Amniotic stem cell (primary cell): Measurements from ENCODE around the gene AKT3.

Source experiments
- DNase-seq: peaks from one replicate; lab custom pipeline; 2025; lab: John Stamatoyannopoulos, UW

AKT3 gene

DNA sequence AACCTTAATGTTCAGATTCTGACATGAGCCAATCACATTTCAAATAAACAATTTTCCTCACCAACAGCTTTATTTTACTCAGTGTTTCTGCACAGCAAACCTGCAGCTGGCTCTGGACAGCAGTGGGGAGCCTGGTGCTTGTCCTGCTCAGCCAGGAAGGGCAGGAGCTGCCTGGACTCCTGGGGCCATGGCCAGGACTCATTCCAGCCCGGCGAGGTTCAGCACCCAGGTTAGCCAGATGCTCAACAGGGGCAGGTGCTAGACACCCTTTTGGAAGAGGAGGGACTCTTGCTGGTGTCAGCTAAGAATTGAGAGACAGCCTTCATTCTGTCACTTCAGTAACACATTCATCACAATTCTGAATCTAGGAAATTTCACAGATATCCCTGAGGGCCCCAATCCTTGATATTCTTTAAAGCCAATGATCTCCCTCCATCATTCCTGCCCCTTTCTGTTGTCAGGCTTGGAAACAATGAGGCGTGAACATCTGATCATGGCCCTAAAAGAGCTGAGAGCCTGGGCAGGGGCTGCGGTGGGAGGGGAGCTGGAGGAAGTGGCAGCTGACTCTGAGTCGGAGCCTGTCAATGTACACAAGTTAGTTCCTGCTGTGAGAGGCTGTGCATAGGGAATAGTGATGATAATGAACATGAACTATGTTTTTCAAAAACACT lies 342.9 kb downstream of the AKT3 start:
- no peak for DNase-seq

DNA sequence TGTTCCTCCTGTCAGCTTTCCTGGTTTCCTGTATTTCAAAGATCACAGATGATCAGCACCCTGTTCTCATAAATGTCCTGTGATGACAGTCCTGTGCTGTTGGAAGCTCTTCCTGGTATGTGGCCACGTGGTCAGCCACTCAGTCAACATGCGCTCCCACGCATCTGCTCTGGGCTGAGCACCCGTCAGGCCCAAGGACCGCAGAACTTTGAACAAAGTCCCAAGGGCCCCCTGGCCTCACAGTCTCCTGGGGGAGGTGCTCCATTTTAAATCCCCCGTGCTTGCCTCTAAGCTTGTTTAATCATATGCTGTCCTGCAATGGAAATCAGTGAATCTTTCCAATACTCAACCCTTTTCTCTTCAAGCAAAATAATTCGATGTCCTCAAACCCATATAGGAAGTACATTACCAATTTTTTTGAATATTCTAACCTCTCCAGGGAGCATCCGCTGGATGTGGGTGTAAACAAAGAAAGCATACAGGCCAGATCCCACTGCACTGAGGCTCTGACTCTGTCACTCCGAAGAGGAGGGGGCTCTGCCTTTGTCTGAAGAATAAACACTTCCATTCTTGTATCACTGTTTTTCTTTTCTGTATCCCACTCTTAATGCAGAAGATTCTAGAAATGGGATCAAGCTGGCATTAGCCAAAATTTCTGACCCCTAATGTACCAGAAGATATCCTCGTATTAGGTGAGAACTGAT lies 343.9 kb downstream of the AKT3 start:
- DNase-seq, result no peak

DNA sequence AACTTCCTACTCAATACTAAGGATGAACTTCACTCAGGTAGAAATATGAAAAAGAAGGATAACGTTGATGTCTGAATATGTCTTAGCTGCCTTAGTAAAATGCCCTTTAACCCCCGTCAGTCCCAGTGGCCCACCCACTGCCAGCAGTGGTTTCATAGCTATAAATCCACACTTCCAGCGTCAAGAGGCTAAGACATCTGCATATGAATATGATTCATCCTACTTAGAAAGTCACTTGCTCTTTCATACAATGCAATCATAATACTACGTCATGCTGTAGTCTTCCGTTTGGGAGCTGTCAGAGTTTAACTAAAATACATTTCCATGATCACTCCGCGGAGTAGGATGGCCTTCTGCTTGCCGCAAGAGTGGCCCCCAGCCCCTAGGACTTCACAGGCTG lies 346.9 kb downstream of the AKT3 start:
- DNase-seq, result no peak

DNA sequence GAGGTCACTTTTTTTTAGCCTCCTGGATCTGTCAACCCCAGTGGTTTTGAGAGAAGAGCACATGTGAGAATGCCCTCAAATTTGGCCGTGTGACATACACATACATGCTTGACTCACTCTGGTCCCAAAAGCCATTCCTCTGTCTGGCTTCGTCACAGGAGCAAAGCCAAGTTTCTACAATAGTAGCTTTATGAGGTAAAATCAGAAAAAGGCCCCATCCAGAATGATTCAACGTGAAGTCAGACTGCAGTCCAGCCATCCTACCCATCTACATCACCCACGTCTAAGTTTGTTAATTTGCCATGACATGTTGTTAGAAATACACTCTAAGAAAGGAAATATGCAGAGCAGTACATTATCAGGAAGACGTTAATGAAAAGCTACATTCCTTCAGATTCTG lies 349.0 kb downstream of the AKT3 start:
- no peak for DNase-seq

DNA sequence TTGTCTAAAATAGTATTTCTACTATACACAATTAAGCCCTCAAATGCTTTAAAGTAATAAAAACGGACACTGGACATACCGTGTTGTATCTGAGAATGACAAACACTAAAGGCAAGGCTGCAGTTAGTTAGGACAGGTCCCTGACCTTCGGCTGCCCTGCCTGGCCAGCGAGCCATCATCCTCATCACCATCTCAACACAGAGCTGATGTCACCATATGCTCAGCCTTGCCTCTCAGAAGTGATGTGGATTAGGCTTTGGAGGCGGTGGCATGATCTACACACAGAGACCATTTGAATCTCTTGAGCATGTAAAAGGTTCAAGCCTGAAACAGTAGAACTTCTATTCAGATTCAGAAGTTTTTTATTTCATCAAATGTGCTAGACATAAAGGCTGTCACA lies 349.5 kb downstream of the AKT3 start:
- no peak for DNase-seq

DNA sequence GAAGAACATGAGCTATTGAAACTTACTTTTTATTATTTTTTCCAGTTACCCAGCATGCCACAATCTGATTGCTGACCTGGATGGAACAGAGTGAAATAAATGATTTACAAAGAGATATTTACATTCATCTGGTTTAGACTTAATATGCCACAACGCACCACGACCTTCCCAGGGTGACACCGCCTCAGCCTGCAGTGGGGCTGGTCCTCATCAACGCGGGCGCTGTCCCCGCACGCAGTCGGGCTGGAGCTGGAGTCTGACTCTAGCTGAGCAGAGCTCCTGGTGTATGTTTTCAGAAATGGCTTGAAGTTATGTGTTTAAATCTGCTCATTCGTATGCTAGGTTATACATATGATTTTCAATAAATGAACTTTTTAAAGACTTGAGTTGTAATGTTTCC lies 350.3 kb downstream of the AKT3 start:
- no peak for DNase-seq

DNA sequence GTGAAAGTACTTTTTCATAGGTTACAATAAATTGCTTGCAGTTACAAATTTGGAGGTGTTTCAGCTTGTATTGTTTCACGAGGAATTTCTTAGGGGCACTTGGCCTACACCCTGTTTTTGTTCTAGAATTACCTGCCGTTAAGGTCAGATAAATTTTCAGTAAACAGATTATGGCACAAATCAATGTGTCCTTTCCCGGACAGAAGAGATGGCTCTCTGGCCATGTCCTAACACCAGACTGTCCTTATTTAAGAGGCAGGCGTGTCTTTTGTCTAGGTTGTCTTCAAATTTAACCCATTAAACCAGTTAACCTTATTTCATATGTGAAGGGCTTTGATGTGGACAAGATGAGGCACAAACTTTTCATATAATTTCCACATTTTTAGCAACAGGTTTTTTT lies 350.8 kb downstream of the AKT3 start:
- DNase-seq, result no peak

DNA sequence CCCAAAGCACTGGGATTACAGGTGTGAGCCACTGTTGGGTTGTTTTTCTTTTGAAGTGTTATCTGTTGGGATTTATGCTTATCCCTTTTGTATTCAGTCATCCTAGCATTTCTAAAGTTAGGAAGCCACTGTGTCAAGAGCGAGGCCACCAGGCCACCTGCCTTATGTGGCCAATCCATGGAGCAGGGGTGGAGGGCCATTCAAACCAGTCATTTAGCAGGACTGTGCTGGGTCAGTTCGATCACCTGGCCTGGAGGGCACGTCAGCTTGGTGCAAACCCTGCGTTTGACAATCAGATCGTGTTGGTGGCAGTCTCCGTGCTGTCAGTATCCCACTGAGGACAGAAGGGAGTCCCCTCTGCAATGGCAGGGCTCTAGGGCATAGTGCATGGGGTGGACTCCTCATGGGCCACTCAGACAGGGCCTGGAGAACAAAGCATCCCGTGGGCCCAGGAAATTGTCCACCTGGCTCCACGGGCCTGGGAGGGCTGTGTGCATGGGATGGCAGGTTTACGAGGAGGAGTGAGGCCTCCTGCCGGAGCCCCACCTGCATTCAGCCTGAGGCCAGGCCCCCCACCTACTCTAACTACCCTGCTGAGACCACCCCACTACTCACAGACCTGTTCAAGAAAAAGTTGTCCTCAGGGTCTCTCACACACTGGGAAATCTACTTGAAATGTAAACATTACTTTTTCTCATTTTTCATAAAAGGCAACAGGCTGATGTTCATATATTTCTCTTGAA lies 351.9 kb downstream of the AKT3 start:
- DNase-seq, result no peak

DNA sequence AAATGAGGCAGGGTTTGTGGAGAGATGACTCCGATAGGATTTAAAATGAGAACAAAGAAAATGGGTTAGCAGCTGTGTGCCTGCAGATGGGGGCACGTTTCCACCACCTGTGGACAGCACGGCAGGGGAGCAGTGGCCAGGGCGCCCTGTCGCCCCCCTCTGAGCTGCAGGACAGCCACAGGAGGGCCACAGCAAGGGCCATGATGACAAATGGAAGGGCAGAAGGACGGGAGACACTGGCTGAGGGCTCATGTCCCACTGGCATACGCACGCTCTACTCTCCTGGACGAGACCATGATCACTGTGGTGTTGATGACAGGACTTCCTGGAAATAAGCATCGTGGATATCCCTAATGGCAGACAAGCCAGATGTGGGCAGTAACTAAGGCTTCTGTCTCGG lies 353.2 kb downstream of the AKT3 start:
- DNase-seq, result no peak

DNA sequence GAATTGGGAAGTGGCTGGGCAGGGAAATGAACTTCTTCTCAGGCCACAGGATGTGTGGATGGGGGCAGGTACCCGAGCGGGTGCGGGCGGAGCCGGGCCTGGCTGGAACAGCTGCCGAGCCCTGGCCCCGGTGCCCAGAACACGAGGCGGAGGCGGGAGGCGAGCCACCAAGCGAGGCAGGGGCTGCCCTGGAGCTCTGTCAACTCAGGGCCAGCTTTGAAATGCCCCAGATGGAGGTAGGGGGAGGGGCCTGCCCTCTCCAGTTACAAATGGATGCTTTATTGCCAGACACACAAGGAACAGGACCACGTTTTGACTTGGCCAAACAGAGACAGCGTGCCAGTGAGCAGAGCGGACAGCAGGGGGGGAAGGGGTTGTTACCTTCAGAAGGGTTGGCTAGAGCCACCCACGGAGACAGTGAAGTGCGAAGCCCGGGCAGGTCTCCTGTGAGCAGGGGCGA lies 353.8 kb downstream of the AKT3 start:
- no peak for DNase-seq

DNA sequence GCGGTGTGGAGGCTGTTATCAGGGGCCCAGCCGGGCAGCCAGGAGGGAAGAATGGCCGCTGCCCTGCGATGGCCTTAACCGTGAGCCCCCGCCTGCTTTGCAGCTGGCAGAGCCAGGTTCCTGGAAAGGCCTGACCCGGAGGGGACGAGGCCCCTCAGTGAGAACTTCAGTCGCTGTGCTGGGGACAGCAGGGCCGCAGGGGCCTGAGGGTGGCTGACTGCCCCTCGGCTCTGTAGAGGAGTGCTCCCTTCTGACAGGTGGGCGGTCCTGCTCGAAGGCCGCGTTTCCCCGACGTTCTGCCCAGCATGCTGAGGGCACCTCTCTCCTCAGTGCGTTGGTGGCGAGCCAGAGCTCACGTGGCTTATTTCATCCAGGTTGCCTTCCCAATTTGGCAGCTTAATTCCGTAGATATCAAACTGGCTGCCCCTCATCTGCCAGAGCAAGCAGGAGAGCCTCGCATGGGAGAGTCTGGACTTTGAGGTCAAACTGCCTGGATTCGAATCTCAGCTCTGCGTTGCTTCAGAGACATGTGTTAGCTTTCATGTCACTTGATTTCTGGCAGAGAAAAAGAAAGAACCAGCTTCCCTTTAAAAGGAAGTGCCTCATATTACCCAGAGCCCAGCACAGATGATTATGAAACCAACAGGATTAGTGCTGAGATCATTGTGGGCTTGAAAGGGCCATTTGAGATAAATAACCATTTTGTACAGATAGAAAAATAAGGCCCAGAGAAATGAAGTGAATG lies 354.4 kb downstream of the AKT3 start:
- no peak for DNase-seq

DNA sequence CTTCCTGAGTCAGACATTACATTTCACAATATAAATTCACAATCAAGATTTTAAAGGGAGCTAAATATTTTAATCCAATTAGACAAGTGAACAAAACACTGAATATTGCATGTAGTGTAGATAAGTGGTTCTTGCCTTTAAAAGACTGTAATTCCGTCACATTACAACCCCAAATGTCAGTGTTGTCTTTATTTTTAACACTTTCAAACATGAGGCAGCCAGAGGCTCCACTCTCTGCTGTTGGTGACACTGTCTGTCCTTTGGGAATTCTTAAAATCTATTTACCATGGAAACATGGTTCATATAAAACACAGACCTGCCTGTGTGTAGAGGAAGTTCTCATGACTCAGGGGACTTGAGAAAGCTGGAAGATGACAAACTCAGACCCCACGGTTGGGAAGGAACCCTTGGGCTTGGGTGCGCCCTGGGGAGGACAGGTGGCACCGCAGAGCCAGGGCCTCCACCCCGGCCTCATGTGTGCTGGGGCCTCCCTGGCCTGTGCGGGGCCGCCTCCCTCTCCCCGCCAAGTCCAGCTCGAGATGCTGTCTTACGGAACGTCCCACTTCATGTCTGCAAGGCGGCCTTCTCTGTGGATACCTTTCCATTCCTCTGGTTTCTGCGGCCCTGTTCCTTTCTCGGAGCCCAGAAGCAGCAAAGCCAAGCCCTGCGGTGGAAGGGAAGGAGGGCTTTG lies 355.2 kb downstream of the AKT3 start:
- no peak for DNase-seq

DNA sequence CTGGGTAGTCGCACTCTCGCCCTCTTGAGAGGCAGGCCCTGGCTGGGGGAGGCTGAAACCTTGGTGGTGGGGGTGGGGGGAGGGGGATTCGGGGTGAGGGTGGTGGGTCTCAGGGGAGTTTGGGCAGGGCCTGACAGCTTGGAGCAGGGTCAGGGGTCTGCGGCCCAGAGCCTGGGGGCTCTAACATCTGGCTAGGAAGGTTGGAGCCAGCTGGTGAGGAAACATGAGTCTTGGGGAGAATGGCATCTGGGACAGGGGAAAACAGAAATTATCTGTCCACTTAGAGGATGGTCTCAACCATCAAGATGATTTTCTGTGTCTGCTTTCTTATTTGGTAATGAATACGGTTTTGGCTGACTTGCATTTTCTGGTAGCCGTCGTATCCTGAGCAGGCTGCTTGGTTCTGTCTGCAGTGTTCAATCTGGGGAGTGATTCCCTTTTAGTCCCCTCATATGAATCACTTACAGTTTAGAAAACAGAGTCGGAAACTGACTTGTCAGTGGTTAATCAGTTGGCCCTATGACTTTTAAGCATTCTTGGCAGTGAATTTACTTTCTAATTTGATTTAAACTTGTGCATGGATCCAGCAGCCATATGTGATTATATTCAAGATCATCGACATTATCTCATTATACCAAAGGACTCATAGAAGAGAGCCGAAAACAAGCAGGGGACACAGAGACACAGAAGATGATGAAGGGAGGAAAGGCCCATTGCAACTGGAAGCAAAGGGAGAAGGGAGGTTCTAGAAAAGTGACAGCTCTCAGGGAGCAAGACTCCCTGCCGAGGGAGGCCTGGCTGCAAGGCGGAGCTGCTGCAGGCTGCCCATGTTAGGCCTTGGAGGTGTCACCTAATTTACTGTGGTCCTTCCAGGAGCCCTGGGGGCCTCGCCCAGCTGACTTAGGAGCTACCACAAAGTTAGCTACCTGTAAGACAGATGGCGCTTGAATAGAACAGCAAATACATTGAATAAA lies 356.6 kb downstream of the AKT3 start:
- no peak for DNase-seq

DNA sequence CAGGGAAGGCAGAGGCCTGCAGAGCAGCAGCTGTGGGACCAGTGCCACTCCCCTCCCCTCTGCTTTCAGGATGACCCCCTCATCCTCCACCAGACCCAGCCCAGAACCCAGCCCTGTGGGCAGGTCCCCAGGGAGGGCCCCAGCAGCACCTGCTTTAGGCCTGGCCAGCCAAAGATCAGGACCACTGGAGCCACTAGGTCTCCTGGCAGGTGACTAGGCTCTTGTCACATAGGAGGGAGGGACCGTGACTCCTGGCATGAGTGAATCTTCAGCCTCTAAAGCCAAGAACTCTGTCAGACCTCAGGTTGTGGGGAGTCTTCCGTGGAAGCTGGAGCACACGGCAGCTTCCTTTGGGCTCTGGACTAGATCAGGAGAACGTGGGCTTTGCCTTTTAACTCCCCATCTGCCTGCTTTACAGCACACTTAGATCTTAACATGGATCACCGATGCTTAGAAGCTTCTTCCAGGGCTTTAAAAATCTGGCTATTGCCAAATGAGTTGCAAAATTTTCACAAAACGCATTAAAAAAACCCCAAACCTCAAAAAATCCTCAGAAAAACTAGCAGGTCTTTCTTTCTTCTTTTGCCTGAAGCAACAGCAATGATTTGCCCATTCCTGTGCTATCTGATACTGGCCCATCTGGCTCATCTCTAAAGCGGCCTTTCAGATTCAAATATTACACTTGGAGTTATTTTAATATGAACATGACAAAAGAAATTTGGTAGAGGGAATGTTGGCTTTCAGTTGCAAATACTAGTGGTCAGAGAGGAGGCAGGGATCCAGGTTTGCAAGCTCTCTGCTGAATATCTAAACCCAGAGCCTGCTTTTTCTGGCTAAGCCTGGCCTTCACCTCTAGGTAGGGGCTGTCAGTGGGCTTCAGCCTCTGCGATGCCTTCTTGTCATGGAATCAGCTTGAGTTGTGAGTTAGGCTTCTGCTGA lies 359.0 kb downstream of the AKT3 start:
- DNase-seq, result no peak

DNA sequence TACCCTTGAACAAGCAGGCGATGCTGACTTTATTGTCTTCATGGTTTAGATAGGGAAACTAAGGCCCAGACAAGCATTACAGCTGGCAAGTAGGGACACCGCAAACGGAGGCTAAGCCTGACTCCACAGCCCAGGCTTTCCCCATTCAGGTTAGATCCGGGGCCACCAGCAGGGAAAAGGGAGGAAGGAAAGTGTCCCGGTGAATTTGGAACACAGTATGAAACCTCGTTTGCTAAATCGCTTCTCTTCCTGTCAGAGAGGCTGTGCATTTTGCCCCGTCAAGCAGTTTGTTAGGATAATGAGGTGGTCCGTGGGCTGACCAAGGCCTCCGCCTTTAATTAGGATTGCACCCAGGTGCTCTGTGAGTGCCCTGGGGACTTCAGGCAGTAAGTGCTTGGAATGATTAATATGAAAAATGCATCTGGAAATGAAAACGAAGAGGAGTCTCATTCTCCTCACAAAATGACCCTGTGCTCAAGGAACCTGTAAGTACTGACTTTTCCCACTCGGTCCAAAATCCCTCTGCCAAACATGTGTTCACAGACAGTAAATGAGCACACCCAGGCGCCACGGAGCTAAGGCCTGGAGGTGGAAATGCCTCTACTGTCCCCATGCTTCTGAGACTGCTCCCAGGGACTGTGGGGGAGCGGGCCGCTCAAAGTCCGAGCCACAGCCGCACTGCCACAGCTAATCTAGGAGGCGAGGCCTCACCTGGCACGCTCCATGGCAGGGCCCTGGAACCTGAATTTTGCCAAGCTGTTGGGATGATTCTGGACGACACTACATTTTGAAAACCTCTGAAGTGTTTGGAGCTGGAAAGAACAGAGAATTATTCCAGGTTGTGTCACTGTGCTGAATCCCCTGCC lies 360.1 kb downstream of the AKT3 start:
- no peak for DNase-seq

DNA sequence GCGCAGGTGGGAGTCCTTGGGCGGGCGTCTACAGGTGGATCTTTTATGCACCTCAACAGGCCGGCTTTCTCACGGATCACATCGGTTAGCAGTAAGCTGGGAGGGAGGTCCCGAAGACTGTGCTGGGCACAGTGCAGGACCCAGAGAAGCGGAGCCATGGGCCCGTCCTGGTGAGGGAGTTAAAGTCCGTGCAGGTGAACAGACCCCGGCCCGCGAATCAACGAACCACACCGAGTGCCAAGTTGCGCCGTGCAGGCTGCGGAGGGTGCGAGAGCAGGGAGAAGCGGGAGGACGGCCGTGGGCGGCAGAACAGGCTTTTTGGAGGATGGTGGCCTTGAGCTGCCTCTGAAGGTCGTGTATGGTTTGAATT lies 360.9 kb downstream of the AKT3 start:
- no peak for DNase-seq

DNA sequence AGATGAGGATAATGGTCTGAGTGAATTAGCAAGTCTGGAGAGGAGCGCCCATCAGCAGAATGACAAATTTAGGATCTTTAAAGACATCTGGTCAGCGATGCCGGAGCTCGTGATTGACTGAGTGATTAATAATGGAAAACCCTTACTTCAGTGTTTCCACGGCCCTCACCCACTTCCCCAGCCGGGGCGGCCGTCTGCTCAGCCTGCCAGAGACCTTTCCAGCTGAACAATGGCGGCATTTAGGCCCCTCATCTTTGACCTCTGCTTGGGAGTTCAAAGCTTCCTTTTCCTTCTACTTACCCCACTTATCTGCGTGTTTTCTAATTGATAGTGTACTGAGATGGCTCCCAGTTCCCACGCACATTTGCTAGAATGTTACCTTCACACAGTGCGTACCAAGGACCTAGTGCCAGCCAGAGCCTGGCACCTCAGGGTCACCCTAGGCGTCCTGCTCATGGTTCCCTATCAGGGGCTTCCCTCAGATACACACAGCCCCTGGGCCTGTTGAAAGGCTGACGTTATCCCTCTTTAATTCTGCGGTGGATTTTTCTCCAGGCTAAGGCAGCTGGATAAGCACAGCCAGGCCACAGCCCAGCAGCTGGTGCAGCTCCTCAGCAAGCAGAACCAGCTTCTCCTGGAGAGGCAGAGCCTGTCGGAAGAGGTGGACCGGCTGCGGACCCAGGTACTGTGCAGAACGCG lies 361.4 kb downstream of the AKT3 start:
- no peak for DNase-seq

DNA sequence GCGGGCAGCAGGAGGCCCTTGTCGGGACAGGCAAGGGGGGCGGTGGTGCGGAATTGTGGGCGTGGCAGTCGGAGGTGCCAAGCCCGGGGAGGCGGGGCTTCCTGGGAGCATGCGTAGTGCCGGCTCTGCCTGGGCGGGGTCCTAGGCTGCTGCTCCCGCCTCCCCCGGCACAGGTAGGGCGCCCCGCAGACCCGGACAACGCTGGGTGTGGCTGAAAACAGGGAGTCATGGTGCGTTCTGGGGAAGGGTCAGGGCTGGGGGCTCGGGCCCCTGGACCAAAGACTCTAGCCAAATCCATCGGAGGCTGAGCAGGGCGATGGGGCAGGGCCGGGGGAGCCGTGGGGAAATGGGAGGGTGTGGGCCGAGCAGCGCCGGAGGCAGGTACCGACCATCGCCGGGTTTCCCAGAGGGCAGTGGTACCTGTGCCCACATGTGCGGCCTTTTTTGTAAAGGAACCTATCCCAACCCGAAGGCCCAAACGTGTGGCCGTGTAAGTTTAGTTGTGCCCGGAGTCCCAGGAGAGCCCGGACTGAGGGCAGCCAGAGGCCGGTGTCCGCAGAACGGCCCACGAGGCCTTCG lies 362.3 kb downstream of the AKT3 start:
- no peak for DNase-seq
